ENCODE data around the gene C10orf143. TPM values are rescaled to one million over a fixed set of nuclear protein-coding genes. Genes with fewer than 3 reads are reported as not detected.

Gene C10orf143
- polyA plus RNA-seq, 3 donors: 2.6 to 7.1 (median 4.2) TPM

Other genes with a start within 250 kb of the C10orf143 start
- 10 to 100 TPM in 2 of 3 donors, 1 to 10 TPM in 1; 1.8 to 33.5 (median 12.6) TPM for gene EBF3, start 146.6 kb downstream of the C10orf143 start, polyA plus RNA-seq
- 10 to 100 TPM; 37.2 to 67.3 (median 65.7) TPM for gene GLRX3, start 25.6 kb upstream of the C10orf143 start, polyA plus RNA-seq

All from adipose tissue (tissue), 3 donors.